ENCODE measurements around the gene MARCHF10.

Gene MARCHF10

GRCh38 chr17:62665599-62665998 is 142.5 kb downstream of the MARCHF10 start:
- no peak for DNase-seq

- DNase-seq: no peak
These were observed 143.6 kb downstream of the MARCHF10 start for GRCh38 chr17:62664336-62665120.

- no peak for DNase-seq
These were observed 144.8 kb downstream of the MARCHF10 start for GRCh38 chr17:62663304-62663703.

GRCh38 chr17:62662855-62663254 is 145.3 kb downstream of the MARCHF10 start:
- DNase-seq: no peak

- DNase-seq: no peak
These were observed 146.8 kb downstream of the MARCHF10 start for GRCh38 chr17:62661337-62661736.

GRCh38 chr17:62660629-62661118 is 147.4 kb downstream of the MARCHF10 start:
- DNase-seq: no peak

GRCh38 chr17:62658136-62658920 is 149.8 kb downstream of the MARCHF10 start:
- DNase-seq: no peak

- DNase-seq: peak in 3 of 56 donors; percentile 3 to 21 (median 18)
These were observed 150.4 kb downstream of the MARCHF10 start for GRCh38 chr17:62657690-62658089.

- no peak for DNase-seq
These were observed 150.9 kb downstream of the MARCHF10 start for GRCh38 chr17:62657145-62657665.

- DNase-seq: no peak
These were observed 151.7 kb downstream of the MARCHF10 start for GRCh38 chr17:62656446-62656845.

- no peak for DNase-seq
These were observed 152.5 kb downstream of the MARCHF10 start for GRCh38 chr17:62655656-62656055.

- DNase-seq: no peak
These were observed 154.0 kb downstream of the MARCHF10 start for GRCh38 chr17:62653826-62654761.

GRCh38 chr17:62653002-62653825 is 154.9 kb downstream of the MARCHF10 start:
- peak in 28 of 56 donors; percentile 14 to 62 (median 32) for DNase-seq

- DNase-seq: peak in 14 of 56 donors; percentile 9 to 65 (median 26)
These were observed 155.7 kb downstream of the MARCHF10 start for GRCh38 chr17:62652251-62653001.

Data from nucleus accumbens (tissue), 56 donors.